B cell (primary cell): ENCODE measurements around the gene CHKA. TPM values are rescaled to one million over a fixed set of nuclear protein-coding genes. Genes with fewer than 3 reads are reported as not detected.

ENCODE experiments used
- ATAC-seq: fragments of 200-7000 bp; cut with Tn5 transposase; one replicate; pipeline ENCODE4 v1.10.0; 2021; ENCODE audit warnings: low read depth, mild to moderate bottlenecking, moderate number of reproducible peaks, moderate library complexity
- CTCF ChIA-PET: fragments of 350-600 bp; sonication (Branson Sonifier 250); formaldehyde crosslinking; loops from one replicate; lab custom pipeline; 2021; ENCODE audit warnings: antibody characterized with exemption, inconsistent platforms; lab: Charles Lee
- POLR2A ChIA-PET: fragments of 350-600 bp; sonication (Branson Sonifier 250); formaldehyde crosslinking; loops from one replicate; lab custom pipeline; 2021; ENCODE audit warnings: antibody characterized with exemption; lab: Charles Lee
- DNase-seq: peaks from one replicate; pipeline ENCODE4 v3.0.0; 2013
- H2AFZ ChIP-seq: 2 replicates; pipeline ENCODE4 v1.6.1; 2012; ENCODE audit warnings: mild to moderate bottlenecking, low read depth, low read length; ENCODE audit not compliant: insufficient read depth, poor library complexity, severe bottlenecking
- H3K27ac ChIP-seq, 2 donors: 1 replicate in 1 of 2; 2 replicates in 1 of 2; pipeline ENCODE4 v1.5.1; 2012 to 2013; ENCODE audit warnings: low read length in 2 of 2, mild to moderate bottlenecking in 2 of 2, moderate library complexity in 1 of 2
- H3K27me3 ChIP-seq, 4 experiments: fragments of 200-600 bp in 1 of 4; sonication (generic) in 1 of 4; replicated peaks in 1 of 4; 1 replicate in 2 of 4; 2 replicates in 2 of 4; pipeline versions ENCODE4 v1.6.1 to v1.7.0; 2013 to 2016; ENCODE audit warnings: low read length in 3 of 4, mild to moderate bottlenecking in 2 of 4, mixed read lengths in 1 of 4, moderate library complexity in 1 of 4; ENCODE audit not compliant: insufficient read depth in 4 of 4, control insufficient read depth in 3 of 4; ENCODE audit errors: control extremely low read depth in 1 of 4
- H3K36me3 ChIP-seq, 2 experiments: replicated peaks in 1 of 2; 1 replicate in 1 of 2; 2 replicates in 1 of 2; pipeline versions ENCODE4 v1.6.1 to v1.7.1; 2013; ENCODE audit warnings: low read length in 1 of 2; ENCODE audit not compliant: insufficient read depth in 2 of 2, control insufficient read depth in 1 of 2; ENCODE audit errors: control extremely low read depth in 1 of 2, extremely low read depth in 1 of 2
- H3K4me1 ChIP-seq, 2 donors: fragments of 200-600 bp in 1 of 2; sonication (generic) in 1 of 2; 1 replicate in 1 of 2; 2 replicates in 1 of 2; pipeline versions ENCODE4 v1.5.1 to v1.6.1; 2013 to 2017; ENCODE audit warnings: low read length in 2 of 2; ENCODE audit not compliant: control insufficient read depth in 2 of 2, insufficient read depth in 2 of 2
- H3K4me2 ChIP-seq: replicated peaks from 2 replicates; pipeline ENCODE3; 2012; ENCODE audit warnings: mild to moderate bottlenecking, low read depth, low read length; ENCODE audit not compliant: poor library complexity, severe bottlenecking
- H3K4me3 ChIP-seq, 5 experiments: fragments of 200-600 bp in 1 of 5; sonication (generic) in 1 of 5; 1 replicate in 3 of 5; 2 replicates in 2 of 5; pipeline versions ENCODE4 v1.5.1 to v1.7.0; 2011 to 2016; ENCODE audit warnings: low read length in 4 of 5, mild to moderate bottlenecking in 4 of 5, low read depth in 2 of 5, control low read depth in 1 of 5, moderate library complexity in 1 of 5; ENCODE audit not compliant: insufficient read depth in 1 of 5; ENCODE audit errors: control extremely low read depth in 1 of 5, extremely low read depth in 1 of 5
- H3K79me2 ChIP-seq: fragments of 200-600 bp; sonication (generic); one replicate; pipeline ENCODE4 v1.6.0; 2016; ENCODE audit warnings: low read length; ENCODE audit not compliant: control insufficient read depth, insufficient read depth
- H3K9ac ChIP-seq: fragments of 200-600 bp; sonication (generic); 2 replicates; pipeline ENCODE4 v1.6.1; 2017; ENCODE audit warnings: mild to moderate bottlenecking, low read length, moderate library complexity
- H3K9me3 ChIP-seq, 3 donors: one replicate each; pipeline versions ENCODE4 v1.6.1 to v1.7.1; 2013; ENCODE audit warnings: low read length in 2 of 3; ENCODE audit not compliant: control insufficient read depth in 2 of 3, insufficient read depth in 1 of 3; ENCODE audit errors: control extremely low read depth in 1 of 3
- H4K20me1 ChIP-seq: 2 replicates; pipeline ENCODE4 v1.6.0; 2012; ENCODE audit warnings: mild to moderate bottlenecking, low read length; ENCODE audit not compliant: insufficient read depth, control insufficient read depth, poor library complexity, severe bottlenecking
- H3K27ac Mint-ChIP-seq: one replicate; pipeline ENCODE4 v1.8.0; 2021; ENCODE audit warnings: mixed read lengths
- H3K27me3 Mint-ChIP-seq: one replicate; pipeline ENCODE4 v1.8.0; 2021; ENCODE audit warnings: mixed read lengths
- H3K4me1 Mint-ChIP-seq: one replicate; pipeline ENCODE4 v1.8.0; 2021; ENCODE audit warnings: mixed read lengths
- H3K4me3 Mint-ChIP-seq: one replicate; pipeline ENCODE4 v1.8.0; 2021; ENCODE audit warnings: mixed read lengths
- H3K9me3 Mint-ChIP-seq: one replicate; pipeline ENCODE4 v1.8.0; 2022; ENCODE audit warnings: mixed read lengths; ENCODE audit not compliant: insufficient read depth
- EZH2 ChIP-seq: IDR thresholded peaks from 2 replicates; pipeline ENCODE4 v1.6.1; 2012; ENCODE audit warnings: borderline replicate concordance, low read depth, mild to moderate bottlenecking, moderate library complexity, low read length; ENCODE audit not compliant: insufficient read depth, poor library complexity, severe bottlenecking
- WGBS: methylation state at CpG from one replicate; pipeline ENCODE4 v1.1.5; 2013; ENCODE audit warnings: missing lambda C conversion rate; ENCODE audit not compliant: insufficient coverage; 5-methylcytosine and 5-hydroxymethylcytosine counted together
- intact Hi-C: fragments of 100-400 bp; cut with micrococcal nuclease; formaldehyde crosslinking; loops from one replicate; pipeline ENCODE4 v1.10.0; 2022
- polyA plus RNA-seq: library from polyadenylated mRNA; depleted of rRNA; stranded (reverse); fragments of >200 nt; gene quantifications from 2 replicates; pipeline ENCODE4 v1.2.3, GENCODE V29; 2012
- total RNA-seq, 2 donors: library from RNA; stranded (reverse); fragments of 120-200 nt in 1 of 2; gene quantifications; 1 replicate in 1 of 2; 2 replicates in 1 of 2; pipeline versions ENCODE4 v1.2.3 to v1.2.4, GENCODE V29; 2013 to 2022
- TF ChIP-seq, protein P1 (sequence below): fragments of 200-600 bp; IDR thresholded peaks from one replicate; pipeline ENCODE4 v1.8.0; 2022; ENCODE audit warnings: antibody characterized with exemption, mild to moderate bottlenecking

CHKA gene
- total and polyA plus RNA-seq, 2 donors (not counting 1 experiment from before 2014, with no cell fraction given), result 10.6 to 20.6 TPM

DNA sequence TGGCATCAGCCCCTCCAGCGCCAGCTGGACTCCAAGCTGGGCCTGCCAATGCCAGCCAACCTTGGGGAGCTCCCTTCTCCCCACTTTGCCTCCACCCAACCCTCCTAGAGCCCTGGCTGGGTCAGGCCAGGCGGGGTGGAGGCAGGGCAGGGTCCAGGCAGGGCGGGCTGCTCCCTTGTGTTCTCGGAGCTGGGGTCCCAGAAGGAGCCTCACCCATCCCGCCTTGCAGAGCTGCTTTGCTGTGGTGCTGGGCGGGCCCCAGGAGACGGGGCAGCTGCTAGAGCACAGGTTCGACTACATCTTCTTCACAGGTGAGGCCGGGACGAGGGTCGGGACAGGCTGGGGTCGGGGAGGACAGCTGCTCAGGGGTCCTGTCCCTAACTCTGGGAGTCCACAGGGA lies 101.7 kb downstream of the CHKA start:
- Histone ChIP-seq H3K4me1 (no peaks in the 10 kb centered on the region), H3K9me3 (no peaks in the 10 kb centered on the region), H3K27ac (no peak overlapping the region), H3K9ac (no peak overlapping the region), H2AFZ (no peak overlapping the region), H3K4me2 (no peak overlapping the region), H4K20me1 (no peaks in the 10 kb centered on the region), H3K36me3 (no peaks in the 10 kb centered on the region), H3K27me3 (no peaks in the 10 kb centered on the region), H3K4me3 (no peak overlapping the region), H3K79me2 (no peaks in the 10 kb centered on the region)
- Mint-ChIP-seq H3K27ac (no peak overlapping the region), H3K4me3 (no peak overlapping the region), H3K4me1 (no peaks in the 10 kb centered on the region), H3K27me3 (peaks cover 6% of the 10 kb centered on the region), H3K9me3 (no peaks in the 10 kb centered on the region)
- intact Hi-C loops, result no loop called here
- no peak for ATAC-seq
- WGBS, result 88% methylated on average over 12 of the region's 12 CpGs
- CTCF ChIA-PET, result interaction anchor here (1.0 to 1.6 kb wide), 2 partner anchors 9 to 190 kb away, joined by 5 read pairs; no protein-coding TSS in a partner anchor
- POLR2A ChIA-PET, result no interaction called here
- TF ChIP-seq, protein P1, sequence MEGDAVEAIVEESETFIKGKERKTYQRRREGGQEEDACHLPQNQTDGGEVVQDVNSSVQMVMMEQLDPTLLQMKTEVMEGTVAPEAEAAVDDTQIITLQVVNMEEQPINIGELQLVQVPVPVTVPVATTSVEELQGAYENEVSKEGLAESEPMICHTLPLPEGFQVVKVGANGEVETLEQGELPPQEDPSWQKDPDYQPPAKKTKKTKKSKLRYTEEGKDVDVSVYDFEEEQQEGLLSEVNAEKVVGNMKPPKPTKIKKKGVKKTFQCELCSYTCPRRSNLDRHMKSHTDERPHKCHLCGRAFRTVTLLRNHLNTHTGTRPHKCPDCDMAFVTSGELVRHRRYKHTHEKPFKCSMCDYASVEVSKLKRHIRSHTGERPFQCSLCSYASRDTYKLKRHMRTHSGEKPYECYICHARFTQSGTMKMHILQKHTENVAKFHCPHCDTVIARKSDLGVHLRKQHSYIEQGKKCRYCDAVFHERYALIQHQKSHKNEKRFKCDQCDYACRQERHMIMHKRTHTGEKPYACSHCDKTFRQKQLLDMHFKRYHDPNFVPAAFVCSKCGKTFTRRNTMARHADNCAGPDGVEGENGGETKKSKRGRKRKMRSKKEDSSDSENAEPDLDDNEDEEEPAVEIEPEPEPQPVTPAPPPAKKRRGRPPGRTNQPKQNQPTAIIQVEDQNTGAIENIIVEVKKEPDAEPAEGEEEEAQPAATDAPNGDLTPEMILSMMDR, result no peak
- TF ChIP-seq EZH2, result no peak
- DNase-seq, result no peak

GRCh38 chr11:68018730-68019190 lies 102.4 kb downstream of the CHKA start:
- POLR2A ChIA-PET, result no interaction called here
- no peak overlapping the region for H3K27ac Mint-ChIP-seq

More at GRCh38 chr11:68018730-68019190, 102.4 kb downstream of the CHKA start:
- Histone ChIP-seq H3K36me3 (no peaks in the 10 kb centered on the region), H3K9ac (no peak overlapping the region), H2AFZ (no peak overlapping the region), H3K27me3 (no peaks in the 10 kb centered on the region), H3K4me3 (no peak overlapping the region), H3K27ac (no peak overlapping the region), H3K4me2 (no peak overlapping the region), H3K4me1 (no peaks in the 10 kb centered on the region), H4K20me1 (no peaks in the 10 kb centered on the region), H3K9me3 (no peaks in the 10 kb centered on the region), H3K79me2 (no peaks in the 10 kb centered on the region)
- WGBS, result 91% methylated on average over 18 of the region's 18 CpGs
- Mint-ChIP-seq H3K4me1 (no peaks in the 10 kb centered on the region), H3K4me3 (no peak overlapping the region), H3K27me3 (peaks cover 6% of the 10 kb centered on the region), H3K9me3 (no peaks in the 10 kb centered on the region)
- ATAC-seq (no peak), DNase-seq (no peak)
- TF ChIP-seq, protein P1, result no peak
- no peak for TF ChIP-seq EZH2
- intact Hi-C loops, result no loop called here
- CTCF ChIA-PET, result interaction anchor here (1.0 to 1.6 kb wide), 2 partner anchors 8 to 190 kb away, joined by 5 read pairs; no protein-coding TSS in a partner anchor
